Lung (tissue), 12 donors: ENCODE data around the gene PLA2G4E. TPM values are rescaled to one million over a fixed set of nuclear protein-coding genes. Genes with fewer than 3 reads are reported as not detected.

Source experiments
- ATAC-seq: fragments of 200-7000 bp; cut with Tn5 transposase; one replicate; pipeline ENCODE4 v1.9.1; 2020; ENCODE audit warnings: moderate number of reproducible peaks; ENCODE audit not compliant: insufficient read depth, low FRiP score
- DNase-seq, 3 donors: peaks; one replicate each; pipeline ENCODE4 v3.0.0-alpha.2; 2013 to 2017
- H3K27ac ChIP-seq, 2 donors: one replicate each; pipeline ENCODE4 v1.5.1; 2013; ENCODE audit warnings: mild to moderate bottlenecking in 2 of 2, moderate library complexity in 2 of 2, control low read depth in 1 of 2, inconsistent platforms in 1 of 2, low read depth in 1 of 2, low read length in 1 of 2
- H3K27me3 ChIP-seq, 3 donors: one replicate each; pipeline ENCODE4 v1.5.1; 2013; ENCODE audit warnings: low read length in 2 of 3; ENCODE audit not compliant: control insufficient read depth in 3 of 3, insufficient read depth in 3 of 3
- H3K36me3 ChIP-seq, 4 donors: one replicate each; pipeline ENCODE4 v1.5.1; 2013; ENCODE audit warnings: low read length in 4 of 4, mild to moderate bottlenecking in 1 of 4, moderate library complexity in 1 of 4; ENCODE audit not compliant: control insufficient read depth in 4 of 4, insufficient read depth in 4 of 4
- H3K4me1 ChIP-seq, 5 donors: one replicate each; pipeline ENCODE4 v1.5.1; 2013; ENCODE audit warnings: low read length in 5 of 5, mild to moderate bottlenecking in 2 of 5, moderate library complexity in 1 of 5; ENCODE audit not compliant: control insufficient read depth in 5 of 5, insufficient read depth in 5 of 5
- H3K4me3 ChIP-seq: one replicate; pipeline ENCODE4 v1.5.1; 2013; ENCODE audit warnings: mild to moderate bottlenecking, control low read depth, moderate library complexity
- H3K9ac ChIP-seq, 2 donors: one replicate each; pipeline ENCODE4 v1.5.1; 2013; ENCODE audit warnings: low read length in 2 of 2, control low read depth in 1 of 2; ENCODE audit not compliant: insufficient read depth in 1 of 2
- H3K9me3 ChIP-seq, 4 donors: one replicate each; pipeline ENCODE4 v1.5.1; 2013; ENCODE audit warnings: low read length in 3 of 4, mild to moderate bottlenecking in 1 of 4, moderate library complexity in 1 of 4; ENCODE audit not compliant: control insufficient read depth in 4 of 4, insufficient read depth in 3 of 4
- WGBS, 2 donors: extraction: QIAGEN DNeasy Blood & Tissue Kit; methylation state at CpG; one replicate each; pipeline ENCODE4 v1.1.7; 2013; 5-methylcytosine and 5-hydroxymethylcytosine counted together
- polyA plus RNA-seq, 2 donors: library from polyadenylated mRNA; stranded (reverse); fragments of 200-250 nt; gene quantifications; one replicate each; pipeline ENCODE4 v1.2.1, GENCODE V29; 2013
- total RNA-seq, 2 donors: library from RNA; depleted of rRNA in 1 of 2; stranded (reverse); fragments of >200 nt in 1 of 2; gene quantifications; one replicate each; pipeline ENCODE4 v1.2.1, GENCODE V29; 2014 to 2021
- TF ChIP-seq, protein P1 (sequence below): IDR thresholded peaks from 2 replicates; pipeline ENCODE4 v1.5.1; 2012; ENCODE audit warnings: mild to moderate bottlenecking; ENCODE audit errors: control extremely low read depth, extremely low read depth
- donor health status: control.
- donor health status: control.
- donor health status: Bipolar disorder and iron deficiency.
- donor health status: healthy.
- donor health status: DM: yes; HTN: yes; CAD: no.

The PLA2G4E gene
- total and polyA plus RNA-seq, 4 donors = 0.38 to 1.7 (median 1.7) TPM; not detected in 1

DNA sequence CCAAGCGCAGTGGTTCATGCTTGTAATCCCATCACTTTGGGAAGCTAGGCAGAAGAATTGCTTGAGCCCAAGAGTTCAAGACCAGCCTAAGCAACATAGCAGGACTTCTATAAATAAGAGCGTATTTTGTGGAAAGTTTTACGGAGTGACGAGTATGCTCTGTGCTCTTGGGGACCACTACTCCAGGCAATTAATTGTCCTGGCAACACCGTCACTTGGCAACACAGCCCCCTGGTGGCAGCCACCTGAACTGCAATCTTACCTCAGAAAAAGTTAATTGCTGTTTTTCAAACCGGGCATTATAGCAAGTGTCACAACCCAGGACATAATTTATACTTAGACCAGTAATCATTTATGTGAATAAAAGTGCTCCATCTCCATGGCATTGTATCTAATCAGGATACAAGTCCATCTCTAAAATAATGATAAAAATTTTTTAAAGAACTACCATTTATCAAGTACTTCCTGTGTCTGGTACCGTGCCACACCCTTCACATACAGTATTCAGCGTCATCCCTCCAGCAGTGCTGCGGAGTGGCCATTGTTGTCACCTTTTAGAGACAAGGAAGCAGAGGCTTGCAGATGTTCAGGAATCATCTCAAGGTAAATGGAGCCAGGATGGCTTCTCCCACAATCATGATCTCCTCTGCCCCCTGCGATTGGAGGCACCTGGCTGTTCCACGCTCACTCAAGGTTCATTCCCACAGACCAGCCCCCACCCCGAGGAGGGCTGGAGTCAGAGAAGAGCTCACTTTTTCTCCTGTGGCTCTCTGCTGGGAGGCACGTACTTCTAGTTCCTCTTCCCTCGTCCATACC lies 39.0 kb upstream of the PLA2G4E start:
- H3K36me3 ChIP-seq = no peaks in the 10 kb centered on the region
- H3K4me3 ChIP-seq = no peak overlapping the region
- DNase-seq (peak; percentile 49 to 58 (median 51)), ATAC-seq (no peak)
- H3K9me3 ChIP-seq = no peaks in the 10 kb centered on the region
- no peak overlapping the region for H3K9ac ChIP-seq
- H3K27me3 ChIP-seq = no peaks in the 10 kb centered on the region
- TF ChIP-seq, protein P1, sequence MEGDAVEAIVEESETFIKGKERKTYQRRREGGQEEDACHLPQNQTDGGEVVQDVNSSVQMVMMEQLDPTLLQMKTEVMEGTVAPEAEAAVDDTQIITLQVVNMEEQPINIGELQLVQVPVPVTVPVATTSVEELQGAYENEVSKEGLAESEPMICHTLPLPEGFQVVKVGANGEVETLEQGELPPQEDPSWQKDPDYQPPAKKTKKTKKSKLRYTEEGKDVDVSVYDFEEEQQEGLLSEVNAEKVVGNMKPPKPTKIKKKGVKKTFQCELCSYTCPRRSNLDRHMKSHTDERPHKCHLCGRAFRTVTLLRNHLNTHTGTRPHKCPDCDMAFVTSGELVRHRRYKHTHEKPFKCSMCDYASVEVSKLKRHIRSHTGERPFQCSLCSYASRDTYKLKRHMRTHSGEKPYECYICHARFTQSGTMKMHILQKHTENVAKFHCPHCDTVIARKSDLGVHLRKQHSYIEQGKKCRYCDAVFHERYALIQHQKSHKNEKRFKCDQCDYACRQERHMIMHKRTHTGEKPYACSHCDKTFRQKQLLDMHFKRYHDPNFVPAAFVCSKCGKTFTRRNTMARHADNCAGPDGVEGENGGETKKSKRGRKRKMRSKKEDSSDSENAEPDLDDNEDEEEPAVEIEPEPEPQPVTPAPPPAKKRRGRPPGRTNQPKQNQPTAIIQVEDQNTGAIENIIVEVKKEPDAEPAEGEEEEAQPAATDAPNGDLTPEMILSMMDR = peak; percentile 91
- WGBS, 2 donors = 44% methylated on average over 14 of the region's 14 CpGs
- no peak overlapping the region for H3K27ac ChIP-seq
- H3K4me1 ChIP-seq = peaks cover 0 to 11% (median 3%) of the 10 kb centered on the region in 5 donors

DNA sequence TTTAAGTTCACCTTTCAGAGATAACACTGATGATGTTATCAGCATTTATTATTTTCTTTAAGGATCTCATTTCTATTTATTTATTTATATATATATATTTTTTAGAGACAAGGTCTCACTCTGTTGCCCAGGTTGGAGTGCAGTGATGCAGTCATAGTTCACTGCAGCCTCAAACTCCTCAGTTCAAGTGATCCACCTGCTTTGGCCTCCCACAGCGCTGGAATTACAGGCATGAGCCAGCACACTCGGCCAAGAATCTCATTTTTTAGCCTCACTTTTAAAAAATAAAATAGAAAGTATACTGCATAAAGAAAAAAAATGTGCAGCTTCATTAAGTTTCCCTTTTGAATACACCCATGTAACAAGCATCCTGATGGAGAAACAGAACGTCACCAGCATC lies 37.9 kb upstream of the PLA2G4E start:
- no peak overlapping the region for H3K27ac ChIP-seq
- TF ChIP-seq, protein P1 = no peak
- H3K9me3 ChIP-seq = no peaks in the 10 kb centered on the region
- 72 to 82% methylated on average over 3 of the region's 3 CpGs for WGBS, 2 donors
- peaks cover 0 to 9% (median 3%) of the 10 kb centered on the region in 5 donors for H3K4me1 ChIP-seq
- no peaks in the 10 kb centered on the region for H3K36me3 ChIP-seq
- no peaks in the 10 kb centered on the region for H3K27me3 ChIP-seq
- no peak overlapping the region for H3K9ac ChIP-seq
- H3K4me3 ChIP-seq = no peak overlapping the region
- ATAC-seq (no peak), DNase-seq (no peak)

- no peaks in the 10 kb centered on the region for H3K9me3 ChIP-seq
- WGBS, 2 donors = 75 to 77% methylated on average over 6 of the region's 6 CpGs
- no peaks in the 10 kb centered on the region for H3K36me3 ChIP-seq
- peaks cover 0 to 9% (median 3%) of the 10 kb centered on the region in 5 donors for H3K4me1 ChIP-seq
- H3K9ac ChIP-seq = no peak overlapping the region
- no peak overlapping the region for H3K4me3 ChIP-seq
- ATAC-seq = no peak
- H3K27ac ChIP-seq = peak overlapping the region in 1 of 2 donors; percentile 93
- no peak for DNase-seq
- H3K27me3 ChIP-seq = no peaks in the 10 kb centered on the region
- TF ChIP-seq, protein P1 = no peak
Measured at GRCh38 chr15:42057799-42058646, 37.2 kb upstream of the PLA2G4E start.
